GM21390 (cell line): ENCODE results near the gene DEFB108B.
"Not testable (repeated sequence)": the region's sequence is repeated elsewhere in the genome, so short reads cannot be mapped to it uniquely, and the experiment has no call there.

Experiments used
- ATAC-seq: cut with Tn5 transposase; IDR thresholded peaks from one replicate; pipeline ENCODE4 v1.9.1; 2021; ENCODE audit not compliant: unreplicated experiment

The DEFB108B gene

GRCh38 chr11:71813481-71814355 is 19.3 kb upstream of the DEFB108B start:
- not testable (repeated sequence) for ATAC-seq

GRCh38 chr11:71821539-71821938 is 11.5 kb upstream of the DEFB108B start:
- ATAC-seq = not testable (repeated sequence)

- ATAC-seq = not testable (repeated sequence)
Measured at GRCh38 chr11:71829247-71829646, 3.8 kb upstream of the DEFB108B start.

GRCh38 chr11:71829686-71830085 is 3.3 kb upstream of the DEFB108B start:
- ATAC-seq = not testable (repeated sequence)

- ATAC-seq = not testable (repeated sequence)
Measured at GRCh38 chr11:71842720-71843119, 9.7 kb downstream of the DEFB108B start.

- ATAC-seq = not testable (repeated sequence)
Measured at GRCh38 chr11:71843355-71843754, 10.4 kb downstream of the DEFB108B start.

- ATAC-seq = no peak
Measured at GRCh38 chr11:71843858-71844257, 10.9 kb downstream of the DEFB108B start.

GRCh38 chr11:71853895-71854294 is 20.9 kb downstream of the DEFB108B start:
- ATAC-seq = not testable (repeated sequence)

GRCh38 chr11:71855880-71856279 is 22.9 kb downstream of the DEFB108B start:
- ATAC-seq = not testable (repeated sequence)

GRCh38 chr11:71860835-71861234 is 27.8 kb downstream of the DEFB108B start:
- ATAC-seq = not testable (repeated sequence)

- not testable (repeated sequence) for ATAC-seq
Measured at GRCh38 chr11:71863978-71864627, 31.1 kb downstream of the DEFB108B start.

- not testable (repeated sequence) for ATAC-seq
Measured at GRCh38 chr11:71867209-71867608, 34.2 kb downstream of the DEFB108B start.

GRCh38 chr11:71869931-71870330 is 36.9 kb downstream of the DEFB108B start:
- ATAC-seq = not testable (repeated sequence)

GRCh38 chr11:71870661-71871060 is 37.7 kb downstream of the DEFB108B start:
- ATAC-seq = not testable (repeated sequence)

- ATAC-seq = not testable (repeated sequence)
Measured at GRCh38 chr11:71876262-71876661, 43.3 kb downstream of the DEFB108B start.

- ATAC-seq = not testable (repeated sequence)
Measured at GRCh38 chr11:71878059-71878458, 45.1 kb downstream of the DEFB108B start, which contains the start of gene DEFB131B. Gene DEFB131B (plus strand): TSS chr11:71878453. CDS start chr11:71878453, 0 bp downstream.

GRCh38 chr11:71885806-71886205 is 52.8 kb downstream of the DEFB108B start:
- not testable (repeated sequence) for ATAC-seq
